GM21786 (cell line): ENCODE results near the gene SRPK3.
"Not testable (repeated sequence)": the region's sequence is repeated elsewhere in the genome, so short reads cannot be mapped to it uniquely, and the experiment has no call there.

Source experiments
- ATAC-seq: cut with Tn5 transposase; IDR thresholded peaks from one replicate; pipeline ENCODE4 v1.9.1; 2021; ENCODE audit not compliant: unreplicated experiment

The SRPK3 gene

GRCh38 chrX:153803211-153804099 lies 22.6 kb downstream of the SRPK3 start:
- ATAC-seq = no peak

GRCh38 chrX:153804100-153804595 lies 23.3 kb downstream of the SRPK3 start:
- no peak for ATAC-seq

- no peak for ATAC-seq
Measured at GRCh38 chrX:153804621-153805020, 23.8 kb downstream of the SRPK3 start.

GRCh38 chrX:153805436-153805835 lies 24.6 kb downstream of the SRPK3 start:
- no peak for ATAC-seq

- no peak for ATAC-seq
Measured at GRCh38 chrX:153806999-153807575, 26.2 kb downstream of the SRPK3 start.

- ATAC-seq = no peak
Measured at GRCh38 chrX:153807976-153808375, 27.1 kb downstream of the SRPK3 start.

- no peak for ATAC-seq
Measured at GRCh38 chrX:153812220-153812619, 31.4 kb downstream of the SRPK3 start.

GRCh38 chrX:153813161-153813560 lies 32.3 kb downstream of the SRPK3 start:
- ATAC-seq = no peak

GRCh38 chrX:153814591-153815315 lies 33.9 kb downstream of the SRPK3 start:
- ATAC-seq = no peak

GRCh38 chrX:153816831-153817690 lies 36.2 kb downstream of the SRPK3 start:
- no peak for ATAC-seq

- ATAC-seq = not testable (repeated sequence)
Measured at GRCh38 chrX:153818064-153818463, 37.2 kb downstream of the SRPK3 start.

- ATAC-seq = no peak
Measured at GRCh38 chrX:153818571-153819383, 37.9 kb downstream of the SRPK3 start.

- ATAC-seq = no peak
Measured at GRCh38 chrX:153819384-153820040, 38.7 kb downstream of the SRPK3 start.

- ATAC-seq = no peak
Measured at GRCh38 chrX:153820601-153821000, 39.8 kb downstream of the SRPK3 start.

GRCh38 chrX:153821066-153821465 lies 40.2 kb downstream of the SRPK3 start:
- no peak for ATAC-seq

- no peak for ATAC-seq
Measured at GRCh38 chrX:153824348-153824747, 43.5 kb downstream of the SRPK3 start.

GRCh38 chrX:153825042-153825441 lies 44.2 kb downstream of the SRPK3 start:
- ATAC-seq = no peak

- ATAC-seq = no peak
Measured at GRCh38 chrX:153827016-153827415, 46.2 kb downstream of the SRPK3 start.

- no peak for ATAC-seq
Measured at GRCh38 chrX:153827903-153828302, 47.1 kb downstream of the SRPK3 start.
